Astrocyte (in vitro differentiated cells and primary cell): Measurements from ENCODE around the gene KIAA0408.

ENCODE experiments used
- CTCF ChIP-seq: IDR thresholded peaks from 2 replicates; pipeline ENCODE4 v1.5.1; 2011; ENCODE audit warnings: low read depth, mild to moderate bottlenecking, inconsistent platforms, low read length, moderate library complexity; ENCODE audit not compliant: insufficient read depth
- EZH2 ChIP-seq: IDR thresholded peaks from 2 replicates; pipeline ENCODE4 v1.6.1; 2012; ENCODE audit warnings: mild to moderate bottlenecking, low read length, inconsistent platforms; ENCODE audit not compliant: insufficient read depth

- TF ChIP-seq CTCF = no peak
- TF ChIP-seq EZH2 = no peak
These were observed 24.5 kb downstream of the KIAA0408 start for GRCh38 chr6:127434651-127435050.
